OCI-M1 (cell line): Measurements from ENCODE around the gene RNF144A.
"Not testable (repeated sequence)": the region's sequence is repeated elsewhere in the genome, so short reads cannot be mapped to it uniquely, and the experiment has no call there.

ENCODE experiments used
- DNase-seq: peaks from one replicate; lab custom pipeline; 2025; lab: John Stamatoyannopoulos, UW

RNF144A gene

GRCh38 chr2:6929196-6929819 lies 12.1 kb downstream of the RNF144A start:
- no peak for DNase-seq

- no peak for DNase-seq
These were observed 13.9 kb downstream of the RNF144A start for GRCh38 chr2:6930923-6931647.

- no peak for DNase-seq
These were observed 14.5 kb downstream of the RNF144A start for GRCh38 chr2:6931753-6932152.

GRCh38 chr2:6932206-6932605 lies 15.0 kb downstream of the RNF144A start:
- no peak for DNase-seq

GRCh38 chr2:6932828-6933227 lies 15.6 kb downstream of the RNF144A start:
- no peak for DNase-seq

- peak; percentile 62 for DNase-seq
These were observed 16.7 kb downstream of the RNF144A start for GRCh38 chr2:6933911-6934310.

- DNase-seq: peak; percentile 69
These were observed 17.1 kb downstream of the RNF144A start for GRCh38 chr2:6934345-6934744.

- no peak for DNase-seq
These were observed 17.8 kb downstream of the RNF144A start for GRCh38 chr2:6934758-6935651.

- not testable (repeated sequence) for DNase-seq
These were observed 18.4 kb downstream of the RNF144A start for GRCh38 chr2:6935652-6936020.

GRCh38 chr2:6937157-6937556 lies 19.9 kb downstream of the RNF144A start:
- DNase-seq: no peak

- DNase-seq: no peak
These were observed 20.4 kb downstream of the RNF144A start for GRCh38 chr2:6937582-6937981.

- no peak for DNase-seq
These were observed 21.9 kb downstream of the RNF144A start for GRCh38 chr2:6939071-6939470.

GRCh38 chr2:6940820-6941219 lies 23.6 kb downstream of the RNF144A start:
- no peak for DNase-seq

- no peak for DNase-seq
These were observed 24.3 kb downstream of the RNF144A start for GRCh38 chr2:6941299-6942046.

- DNase-seq: no peak
These were observed 25.6 kb downstream of the RNF144A start for GRCh38 chr2:6942848-6943247.

GRCh38 chr2:6943523-6943922 lies 26.3 kb downstream of the RNF144A start:
- DNase-seq: no peak

GRCh38 chr2:6943971-6944370 lies 26.8 kb downstream of the RNF144A start:
- no peak for DNase-seq

GRCh38 chr2:6944555-6944954 lies 27.3 kb downstream of the RNF144A start:
- no peak for DNase-seq

GRCh38 chr2:6945087-6945813 lies 28.0 kb downstream of the RNF144A start:
- DNase-seq: peak; percentile 29

- DNase-seq: no peak
These were observed 28.6 kb downstream of the RNF144A start for GRCh38 chr2:6945821-6946220.

GRCh38 chr2:6946722-6947121 lies 29.5 kb downstream of the RNF144A start:
- DNase-seq: peak; percentile 57
